ENCODE measurements around the gene TENM4.

DNA sequence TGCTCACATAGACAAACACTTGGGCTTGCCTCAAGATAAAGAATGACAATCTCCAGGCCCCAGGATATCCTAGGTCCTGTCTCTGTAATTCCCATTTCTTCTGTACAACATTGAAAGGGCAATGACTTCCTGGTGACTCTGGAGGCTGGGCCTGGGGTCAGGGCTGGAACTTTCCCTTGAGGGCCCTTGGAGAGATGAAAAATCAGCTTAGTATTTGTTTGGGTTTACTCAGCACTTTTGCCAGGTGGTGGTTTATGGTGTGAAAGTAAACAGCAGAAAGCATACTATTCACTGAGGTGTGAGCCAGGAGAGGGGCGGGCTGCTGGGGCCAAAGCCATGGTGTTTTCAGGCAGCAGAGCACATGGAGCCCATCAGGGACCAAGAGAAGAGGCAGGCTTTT, 651.5 kb downstream of the TENM4 start:
- TF ChIP-seq, protein P1, sequence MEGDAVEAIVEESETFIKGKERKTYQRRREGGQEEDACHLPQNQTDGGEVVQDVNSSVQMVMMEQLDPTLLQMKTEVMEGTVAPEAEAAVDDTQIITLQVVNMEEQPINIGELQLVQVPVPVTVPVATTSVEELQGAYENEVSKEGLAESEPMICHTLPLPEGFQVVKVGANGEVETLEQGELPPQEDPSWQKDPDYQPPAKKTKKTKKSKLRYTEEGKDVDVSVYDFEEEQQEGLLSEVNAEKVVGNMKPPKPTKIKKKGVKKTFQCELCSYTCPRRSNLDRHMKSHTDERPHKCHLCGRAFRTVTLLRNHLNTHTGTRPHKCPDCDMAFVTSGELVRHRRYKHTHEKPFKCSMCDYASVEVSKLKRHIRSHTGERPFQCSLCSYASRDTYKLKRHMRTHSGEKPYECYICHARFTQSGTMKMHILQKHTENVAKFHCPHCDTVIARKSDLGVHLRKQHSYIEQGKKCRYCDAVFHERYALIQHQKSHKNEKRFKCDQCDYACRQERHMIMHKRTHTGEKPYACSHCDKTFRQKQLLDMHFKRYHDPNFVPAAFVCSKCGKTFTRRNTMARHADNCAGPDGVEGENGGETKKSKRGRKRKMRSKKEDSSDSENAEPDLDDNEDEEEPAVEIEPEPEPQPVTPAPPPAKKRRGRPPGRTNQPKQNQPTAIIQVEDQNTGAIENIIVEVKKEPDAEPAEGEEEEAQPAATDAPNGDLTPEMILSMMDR (IDR thresholded peaks at IDR 0.05), result no peak
- TF ChIP-seq POLR2A (IDR thresholded peaks at IDR 0.05), result no peak

Data from Peyer's patch (tissue), 4 donors.